Measurements from ENCODE around the gene FAM20C.

Gene FAM20C

GRCh38 chr7:289209-289755 is 96.9 kb downstream of the FAM20C start:
- no peak for DNase-seq
- Mint-ChIP-seq H3K27ac (no peak overlapping the region), H3K4me3 (no peak overlapping the region), H3K27me3 (ENCODE audit: low read depth, poor library complexity) (peaks cover 78% of the 10 kb centered on the region), H3K36me3 (ENCODE audit: low read depth) (no peaks in the 10 kb centered on the region), H3K4me1 (peaks cover 22% of the 10 kb centered on the region), H3K9me3 (peaks cover 31% of the 10 kb centered on the region)
- no peak for TF ChIP-seq CTCF (IDR thresholded peaks at IDR 0.05)

GRCh38 chr7:289756-290553 is 97.6 kb downstream of the FAM20C start, which contains the start of gene FOXL3:
TSS of gene FOXL3 (plus strand) at chr7:290170. CDS start at chr7:290170, 0 bp downstream.
- H3K36me3 Mint-ChIP-seq (ENCODE audit: low read depth), result no peaks in the 10 kb centered on the region
- H3K9me3 Mint-ChIP-seq, result peaks cover 31% of the 10 kb centered on the region
- H3K4me3 Mint-ChIP-seq, result no peak within 1 kb of the TSS
- H3K27me3 Mint-ChIP-seq (ENCODE audit: low read depth, poor library complexity), result peaks cover 82% of the 10 kb centered on the region
- TF ChIP-seq CTCF (IDR thresholded peaks at IDR 0.05), result no peak
- H3K27ac Mint-ChIP-seq, result no peak within 1 kb of the TSS
- H3K4me1 Mint-ChIP-seq, result peaks cover 29% of the 10 kb centered on the region
- peak; percentile 33 for DNase-seq

DNA sequence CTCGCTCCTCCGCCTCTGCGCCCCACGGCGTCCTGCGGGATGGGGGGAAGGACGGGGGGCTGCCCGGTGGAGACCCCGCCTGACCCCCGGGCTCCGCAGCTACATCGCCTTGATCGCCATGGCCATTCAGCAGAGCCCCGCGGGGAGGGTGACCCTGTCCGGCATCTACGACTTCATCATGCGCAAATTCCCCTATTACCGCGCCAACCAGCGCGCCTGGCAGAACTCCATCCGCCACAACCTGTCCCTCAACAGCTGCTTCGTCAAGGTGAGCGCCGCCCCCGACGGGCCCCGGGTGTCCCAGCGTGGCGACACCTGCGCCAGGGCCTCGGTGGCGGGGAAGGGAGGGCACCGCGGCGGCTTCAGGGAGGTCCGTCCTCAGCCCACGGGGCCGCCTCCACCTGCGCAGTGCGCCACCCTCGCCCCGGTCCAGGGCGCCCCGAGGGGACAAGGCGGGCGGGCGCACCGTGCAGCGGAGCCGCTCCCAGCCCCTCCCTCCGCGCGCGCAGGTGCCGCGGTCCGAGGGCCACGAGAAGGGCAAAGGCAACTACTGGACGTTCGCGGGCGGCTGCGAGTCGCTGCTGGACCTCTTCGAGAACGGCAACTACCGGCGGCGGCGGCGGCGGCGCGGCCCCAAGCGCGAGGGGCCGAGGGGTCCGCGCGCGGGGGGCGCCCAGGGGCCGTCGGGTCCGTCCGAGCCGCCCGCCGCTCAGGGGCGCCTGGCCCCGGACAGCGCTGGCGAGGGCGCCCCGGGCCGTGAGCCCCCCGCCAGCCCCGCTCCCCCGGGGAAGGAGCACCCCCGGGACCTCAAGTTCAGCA is 98.4 kb downstream of the FAM20C start:
- Mint-ChIP-seq H3K27me3 (ENCODE audit: low read depth, poor library complexity) (peaks cover 81% of the 10 kb centered on the region), H3K36me3 (ENCODE audit: low read depth) (no peaks in the 10 kb centered on the region), H3K4me1 (peaks cover 22% of the 10 kb centered on the region), H3K4me3 (no peak overlapping the region), H3K9me3 (peaks cover 25% of the 10 kb centered on the region), H3K27ac (no peak overlapping the region)
- no peak for TF ChIP-seq CTCF (IDR thresholded peaks at IDR 0.05)
- DNase-seq, result no peak

- peaks cover 75% of the 10 kb centered on the region for H3K27me3 Mint-ChIP-seq (ENCODE audit: low read depth, poor library complexity)
- no peak overlapping the region for H3K4me3 Mint-ChIP-seq
- no peak for DNase-seq
- peaks cover 22% of the 10 kb centered on the region for H3K4me1 Mint-ChIP-seq
- H3K36me3 Mint-ChIP-seq (ENCODE audit: low read depth), result no peaks in the 10 kb centered on the region
- no peak for TF ChIP-seq CTCF (IDR thresholded peaks at IDR 0.05)
- H3K27ac Mint-ChIP-seq, result no peak overlapping the region
- peaks cover 24% of the 10 kb centered on the region for H3K9me3 Mint-ChIP-seq
Observed at GRCh38 chr7:291373-292092, 99.2 kb downstream of the FAM20C start.

GRCh38 chr7:292226-292625 is 99.9 kb downstream of the FAM20C start:
- peaks cover 24% of the 10 kb centered on the region for H3K9me3 Mint-ChIP-seq
- DNase-seq, result no peak
- no peak overlapping the region for H3K4me3 Mint-ChIP-seq
- H3K27ac Mint-ChIP-seq, result no peak overlapping the region
- no peaks in the 10 kb centered on the region for H3K36me3 Mint-ChIP-seq (ENCODE audit: low read depth)
- TF ChIP-seq CTCF (IDR thresholded peaks at IDR 0.05), result no peak
- peaks cover 72% of the 10 kb centered on the region for H3K27me3 Mint-ChIP-seq (ENCODE audit: low read depth, poor library complexity)
- H3K4me1 Mint-ChIP-seq, result peaks cover 22% of the 10 kb centered on the region

Data from nephron progenitor cell (in vitro differentiated cells).